Measurements from ENCODE around the gene ATP5F1E.

ATP5F1E gene

GRCh38 chr20:58995461-58996225 is 36.5 kb downstream of the ATP5F1E start:
- Histone ChIP-seq H3K27me3 (ENCODE audit: insufficient read depth, low read length) (no peaks in the 10 kb centered on the region), H3K27ac (ENCODE audit: low read depth, low read length, poor library complexity, severe bottlenecking) (no peak overlapping the region), H3K9ac (ENCODE audit: low read length) (no peak overlapping the region), H2AFZ (ENCODE audit: low read length) (no peak overlapping the region), H4K20me1 (ENCODE audit: insufficient read depth, low read length) (no peaks in the 10 kb centered on the region), H3K4me2 (ENCODE audit: low read length) (no peak overlapping the region), H3K36me3 (ENCODE audit: insufficient read depth, low read length) (peaks cover 93% of the 10 kb centered on the region), H3K9me3 (ENCODE audit: low read length) (no peaks in the 10 kb centered on the region), H3K79me2 (ENCODE audit: insufficient read depth, low read length) (no peaks in the 10 kb centered on the region), H3K4me1 (ENCODE audit: insufficient read depth, low read length, severe bottlenecking) (peaks cover 4% of the 10 kb centered on the region), H3K4me3 (ENCODE audit: low read depth, low read length, poor library complexity, severe bottlenecking) (no peak overlapping the region), H3K9me2 (ENCODE audit: low read depth, low read length) (no peaks in the 10 kb centered on the region), H3F3A (ENCODE audit: insufficient read depth, low read length) (no peaks in the 10 kb centered on the region)
- TF ChIP-seq EZH2 (IDR thresholded peaks at IDR 0.05; ENCODE audit: borderline replicate concordance, low read length): no peak
- TF ChIP-seq, protein P1, sequence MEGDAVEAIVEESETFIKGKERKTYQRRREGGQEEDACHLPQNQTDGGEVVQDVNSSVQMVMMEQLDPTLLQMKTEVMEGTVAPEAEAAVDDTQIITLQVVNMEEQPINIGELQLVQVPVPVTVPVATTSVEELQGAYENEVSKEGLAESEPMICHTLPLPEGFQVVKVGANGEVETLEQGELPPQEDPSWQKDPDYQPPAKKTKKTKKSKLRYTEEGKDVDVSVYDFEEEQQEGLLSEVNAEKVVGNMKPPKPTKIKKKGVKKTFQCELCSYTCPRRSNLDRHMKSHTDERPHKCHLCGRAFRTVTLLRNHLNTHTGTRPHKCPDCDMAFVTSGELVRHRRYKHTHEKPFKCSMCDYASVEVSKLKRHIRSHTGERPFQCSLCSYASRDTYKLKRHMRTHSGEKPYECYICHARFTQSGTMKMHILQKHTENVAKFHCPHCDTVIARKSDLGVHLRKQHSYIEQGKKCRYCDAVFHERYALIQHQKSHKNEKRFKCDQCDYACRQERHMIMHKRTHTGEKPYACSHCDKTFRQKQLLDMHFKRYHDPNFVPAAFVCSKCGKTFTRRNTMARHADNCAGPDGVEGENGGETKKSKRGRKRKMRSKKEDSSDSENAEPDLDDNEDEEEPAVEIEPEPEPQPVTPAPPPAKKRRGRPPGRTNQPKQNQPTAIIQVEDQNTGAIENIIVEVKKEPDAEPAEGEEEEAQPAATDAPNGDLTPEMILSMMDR (IDR thresholded peaks at IDR 0.05; ENCODE audit: low read length): no peak

- Histone ChIP-seq H3K9me3 (ENCODE audit: low read length) (no peaks in the 10 kb centered on the region), H3K4me3 (ENCODE audit: low read depth, low read length, poor library complexity, severe bottlenecking) (no peak overlapping the region), H3K4me1 (ENCODE audit: insufficient read depth, low read length, severe bottlenecking) (peaks cover 4% of the 10 kb centered on the region), H3F3A (ENCODE audit: insufficient read depth, low read length) (no peaks in the 10 kb centered on the region), H3K4me2 (ENCODE audit: low read length) (no peak overlapping the region), H3K9ac (ENCODE audit: low read length) (no peak overlapping the region), H3K27ac (ENCODE audit: low read depth, low read length, poor library complexity, severe bottlenecking) (peak overlapping the region; percentile 42), H2AFZ (ENCODE audit: low read length) (no peak overlapping the region), H3K9me2 (ENCODE audit: low read depth, low read length) (no peaks in the 10 kb centered on the region), H3K36me3 (ENCODE audit: insufficient read depth, low read length) (peaks cover 97% of the 10 kb centered on the region), H4K20me1 (ENCODE audit: insufficient read depth, low read length) (no peaks in the 10 kb centered on the region), H3K27me3 (ENCODE audit: insufficient read depth, low read length) (no peaks in the 10 kb centered on the region), H3K79me2 (ENCODE audit: insufficient read depth, low read length) (no peaks in the 10 kb centered on the region)
- TF ChIP-seq EZH2 (IDR thresholded peaks at IDR 0.05; ENCODE audit: borderline replicate concordance, low read length): no peak
- TF ChIP-seq, protein P1 (IDR thresholded peaks at IDR 0.05; ENCODE audit: low read length): no peak
Observed at GRCh38 chr20:58994390-58995159, 37.6 kb downstream of the ATP5F1E start.

GRCh38 chr20:58993332-58994248 is 38.5 kb downstream of the ATP5F1E start:
- Histone ChIP-seq H3K4me3 (ENCODE audit: low read depth, low read length, poor library complexity, severe bottlenecking) (no peak overlapping the region), H3K9me3 (ENCODE audit: low read length) (no peaks in the 10 kb centered on the region), H3K9me2 (ENCODE audit: low read depth, low read length) (no peaks in the 10 kb centered on the region), H3F3A (ENCODE audit: insufficient read depth, low read length) (no peaks in the 10 kb centered on the region), H3K4me2 (ENCODE audit: low read length) (no peak overlapping the region), H3K9ac (ENCODE audit: low read length) (no peak overlapping the region), H3K27me3 (ENCODE audit: insufficient read depth, low read length) (no peaks in the 10 kb centered on the region), H4K20me1 (ENCODE audit: insufficient read depth, low read length) (no peaks in the 10 kb centered on the region), H3K36me3 (ENCODE audit: insufficient read depth, low read length) (peaks cover 97% of the 10 kb centered on the region), H3K4me1 (ENCODE audit: insufficient read depth, low read length, severe bottlenecking) (peaks cover 4% of the 10 kb centered on the region), H2AFZ (ENCODE audit: low read length) (no peak overlapping the region), H3K27ac (ENCODE audit: low read depth, low read length, poor library complexity, severe bottlenecking) (peak overlapping the region; percentile 30), H3K79me2 (ENCODE audit: insufficient read depth, low read length) (no peaks in the 10 kb centered on the region)
- TF ChIP-seq, protein P1 (IDR thresholded peaks at IDR 0.05; ENCODE audit: low read length): no peak
- TF ChIP-seq EZH2 (IDR thresholded peaks at IDR 0.05; ENCODE audit: borderline replicate concordance, low read length): no peak
